ENCODE measurements around the gene C6orf52. TPM values are rescaled to one million over a fixed set of nuclear protein-coding genes. Genes with fewer than 3 reads are reported as not detected.

The C6orf52 gene
- total RNA-seq, 1 donor from 2014 or later, result not detected

GRCh38 chr6:10644225-10644624 lies 50.2 kb downstream of the C6orf52 start:
- no peak for DNase-seq

- no peak for DNase-seq
Observed at GRCh38 chr6:10643201-10643651, 51.2 kb downstream of the C6orf52 start.

GRCh38 chr6:10641528-10641927 lies 52.9 kb downstream of the C6orf52 start:
- DNase-seq, result no peak

- no peak for DNase-seq
Observed at GRCh38 chr6:10640412-10640811, 54.0 kb downstream of the C6orf52 start.

GRCh38 chr6:10633216-10633615 lies 61.2 kb downstream of the C6orf52 start:
- no peak for DNase-seq

- DNase-seq, result no peak
Observed at GRCh38 chr6:10630178-10630577, 64.2 kb downstream of the C6orf52 start.

- DNase-seq, result no peak
Observed at GRCh38 chr6:10627800-10628199, 66.6 kb downstream of the C6orf52 start.

- no peak for DNase-seq
Observed at GRCh38 chr6:10626154-10626741, 68.2 kb downstream of the C6orf52 start.

- DNase-seq, result no peak
Observed at GRCh38 chr6:10624836-10625235, 69.6 kb downstream of the C6orf52 start.

GRCh38 chr6:10621847-10622246 lies 72.6 kb downstream of the C6orf52 start:
- DNase-seq, result no peak

Small RNA genes lying within 50 kb of the gene (small RNA-seq; reads per million reads assigned to genes)
- gene RF00019 (ENCODE audit: low replicate concordance), result not detected

Other genes with a start within 250 kb of the C6orf52 start
- 8.7 TPM for gene GCNT2, start 173.3 kb downstream of the C6orf52 start, total RNA-seq
- gene PAK1IP1, start 356 bp upstream of the C6orf52 start, total RNA-seq, result 13.2 TPM
- 50.4 TPM for gene TMEM14C, start 28.5 kb upstream of the C6orf52 start, total RNA-seq
- 40.2 TPM for gene TMEM14B, start 53.2 kb upstream of the C6orf52 start, total RNA-seq
- 0.10 TPM for gene MAK, start 143.9 kb upstream of the C6orf52 start, total RNA-seq
- not detected for gene GCM2, start 187.4 kb upstream of the C6orf52 start, total RNA-seq
- gene SYCP2L, start 192.4 kb upstream of the C6orf52 start, total RNA-seq, result 4.9 TPM

Measured in skin of body (tissue), 3 donors.